K562 (cell line): Measurements from ENCODE around the gene ACER3. TPM values are rescaled to one million over a fixed set of nuclear protein-coding genes. Genes with fewer than 3 reads are reported as not detected.

ENCODE experiments used
- ATAC-seq: fragments of 200-7000 bp; cut with Tn5 transposase; 3 replicates; pipeline ENCODE4 v1.9.1; 2020; ENCODE audit warnings: moderate library complexity
- BruUV-seq: library from RNA; stranded (reverse); fragments of 400-500 nt; replicated peaks from 2 replicates; lab custom pipeline; 2021; lab: Mats Ljungman, UMichigan
- CTCF ChIA-PET: fragments of 300-600 bp; formaldehyde crosslinking; extraction: SDS; loops from one replicate; lab custom pipeline; 2021; ENCODE audit warnings: low intra/inter-chr PET ratio; lab: Yijun Ruan, JAX
- POLR2A ChIA-PET: fragments of 300-600, 350-650 bp; sonication (Branson Sonifier 250); formaldehyde crosslinking; extraction: SDS; loops from one replicate; lab custom pipeline; 2021; ENCODE audit warnings: antibody characterized with exemption, inconsistent platforms; lab: Yijun Ruan, JAX
- DNase-seq, 4 experiments: peaks; one replicate each; pipeline versions ENCODE4 v3.0.0 to v3.0.0-alpha.2; 2011 to 2018; ENCODE audit warnings: low spot score in 3 of 4, mixed read lengths in 3 of 4; ENCODE audit errors: extremely low read depth in 1 of 4
- FAIRE-seq: peaks from 2 replicates; lab custom pipeline; 2011; peaks lifted over from hg19 to GRCh38; lab: Jason Lieb, UNC
- H2AFZ ChIP-seq: 2 replicates; pipeline ENCODE4 v1.6.0; 2011; ENCODE audit warnings: low read depth, low read length, control low read depth, inconsistent platforms
- H3K27ac ChIP-seq: fragments of 200-600 bp; 3 replicates; pipeline ENCODE4 v1.8.0; 2011; ENCODE audit warnings: low read depth, mild to moderate bottlenecking, control low read depth, inconsistent platforms, low read length, moderate library complexity, mixed read lengths; ENCODE audit errors: extremely low read depth
- H3K27me3 ChIP-seq, 2 experiments: fragments of 300-600 bp in 1 of 2; 2 replicates in 1 of 2; 3 replicates in 1 of 2; pipeline versions ENCODE4 v1.6.0 to v1.8.0; 2011; ENCODE audit warnings: inconsistent platforms in 2 of 2, low read length in 2 of 2, mild to moderate bottlenecking in 1 of 2, mixed read lengths in 1 of 2, moderate library complexity in 1 of 2; ENCODE audit not compliant: control insufficient read depth in 2 of 2, insufficient read depth in 2 of 2
- H3K36me3 ChIP-seq: fragments of 300-600 bp; 3 replicates; pipeline ENCODE4 v1.8.0; 2011; ENCODE audit warnings: mild to moderate bottlenecking, low read length, inconsistent platforms; ENCODE audit not compliant: control insufficient read depth, insufficient read depth
- H3K4me1 ChIP-seq, 2 experiments: fragments of 200-600 bp in 1 of 2; replicated peaks in 1 of 2; 2 replicates in 1 of 2; 3 replicates in 1 of 2; pipeline versions ENCODE4 v1.5.1 to v1.8.0; 2011; ENCODE audit warnings: inconsistent platforms in 2 of 2, low read length in 2 of 2, mild to moderate bottlenecking in 1 of 2, mixed read lengths in 1 of 2, moderate library complexity in 1 of 2; ENCODE audit not compliant: control insufficient read depth in 2 of 2, insufficient read depth in 2 of 2
- H3K4me2 ChIP-seq: 2 replicates; pipeline ENCODE4 v1.6.1; 2011; ENCODE audit warnings: low read length, control low read depth, inconsistent platforms, mixed read lengths; ENCODE audit not compliant: insufficient read depth
- H3K4me3 ChIP-seq: fragments of 200-600 bp; sonication (generic), shearing (Covaris generic); 2 replicates; pipeline ENCODE4 v1.5.1; 2016; ENCODE audit warnings: control low read depth, inconsistent platforms
- H3K79me2 ChIP-seq: fragments of 200-600 bp; 3 replicates; pipeline ENCODE4 v1.8.0; 2011; ENCODE audit warnings: low read length, inconsistent platforms; ENCODE audit not compliant: control insufficient read depth, insufficient read depth
- H3K9ac ChIP-seq, 2 experiments: 2 replicates each; pipeline versions ENCODE4 v1.6.0 to v1.6.1; 2011; ENCODE audit warnings: low read depth in 2 of 2, low read length in 2 of 2, control low read depth in 1 of 2, inconsistent platforms in 1 of 2, mild to moderate bottlenecking in 1 of 2, mixed read lengths in 1 of 2; ENCODE audit not compliant: insufficient read depth in 1 of 2
- H3K9me1 ChIP-seq: one replicate; pipeline ENCODE4 v1.6.0; 2011; ENCODE audit warnings: inconsistent platforms, mild to moderate bottlenecking, low read length, moderate library complexity; ENCODE audit not compliant: control insufficient read depth, insufficient read depth
- H3K9me3 ChIP-seq: replicated peaks from 2 replicates; pipeline ENCODE4 v1.5.1; 2011; ENCODE audit warnings: low read depth, low read length, inconsistent platforms; ENCODE audit not compliant: control insufficient read depth, insufficient read depth
- H4K20me1 ChIP-seq: replicated peaks from 2 replicates; pipeline ENCODE4 v1.6.1; 2011; ENCODE audit warnings: low read length, inconsistent platforms, mixed read lengths; ENCODE audit not compliant: control insufficient read depth, insufficient read depth
- C11orf30 ChIP-seq: fragments of 450-650 bp; IDR thresholded peaks from 2 replicates; pipeline ENCODE4 v1.6.1; 2016; ENCODE audit warnings: low read depth, mild to moderate bottlenecking
- KAT2B ChIP-seq: IDR thresholded peaks from one replicate; pipeline ENCODE4 v1.6.1; 2012; ENCODE audit warnings: low read depth, mild to moderate bottlenecking, control low read depth, inconsistent platforms, low read length, moderate library complexity
- LARP7 ChIP-seq: fragments of 450-650 bp; IDR thresholded peaks from 2 replicates; pipeline ENCODE4 v1.6.1; 2016
- SMARCA5 ChIP-seq: fragments of 450-650 bp; IDR thresholded peaks from 2 replicates; pipeline ENCODE4 v1.6.1; 2016
- SMC3 ChIP-seq: conservative IDR thresholded peaks from 2 replicates; pipeline ENCODE4 v1.6.1; 2011; ENCODE audit warnings: low read depth, low read length, improper control_type of control experiment; ENCODE audit not compliant: insufficient read depth
- ZC3H8 ChIP-seq: fragments of 450-650 bp; IDR thresholded peaks from 2 replicates; pipeline ENCODE4 v1.6.1; 2017
- ZMIZ1 ChIP-seq, 2 experiments: fragments of 150-350 bp in 1 of 2; IDR thresholded peaks; 2 replicates each; pipeline ENCODE4 v1.6.1; 2012 to 2016; ENCODE audit warnings: low read depth in 2 of 2, low read length in 2 of 2, mild to moderate bottlenecking in 1 of 2, moderate library complexity in 1 of 2
- ZNF174 ChIP-seq: fragments of 250-450 bp; sonication (Bioruptor Pico); IDR thresholded peaks from 2 replicates; pipeline ENCODE4 v1.4.0; 2020; ENCODE audit warnings: mild to moderate bottlenecking
- ZNF282 ChIP-seq: sonication (generic); formaldehyde crosslinking; IDR thresholded peaks from 2 replicates; pipeline ENCODE4 v1.8.1; 2023; ENCODE audit warnings: missing genetic modification reagents
- WGBS: fragments of 100-300 bp; shearing (Covaris generic); methylation state at CpG from one replicate; pipeline ENCODE4 v1.1.6; 2016; ENCODE audit warnings: low coverage, mixed read lengths; ENCODE audit not compliant: insufficient coverage; ENCODE audit errors: missing lambda C conversion rate; 5-methylcytosine and 5-hydroxymethylcytosine counted together
- in situ Hi-C: fragments of 300-500 bp; cut with MboI; formaldehyde crosslinking; loops from 4 replicates; pipeline ENCODE4 v1.15.0; 2018; ENCODE audit warnings: inconsistent platforms, mixed read lengths
- intact Hi-C: fragments of 100-400 bp; cut with micrococcal nuclease; formaldehyde crosslinking; loops from 2 replicates; pipeline ENCODE4 v1.14.2; 2022
- polyA plus RNA-seq, 8 experiments: library from polyadenylated mRNA; depleted of rRNA in 4 of 8; stranded (reverse) in 5 of 8; unstranded in 3 of 8; fragments of >200 nt; fragmentation: Nextera tagmentation in 2 of 8; fragmentation: Illumina TruSeq in 1 of 8; extraction: Ambion mirVana in 2 of 8; extraction: Trizol in 1 of 8; gene quantifications; 2 replicates each; pipeline versions ENCODE4 v1.2.1 to v1.2.3, GENCODE V29; 2011 to 2014; ENCODE audit warnings: inconsistent platforms in 1 of 8, missing spikeins in 1 of 8
- total RNA-seq, 7 experiments: library from RNA; depleted of rRNA in 6 of 7; stranded (reverse); fragments of >200 nt in 6 of 7; fragmentation: Illumina TruSeq in 2 of 7; extraction: Trizol in 2 of 7; gene quantifications; 2 replicates each; pipeline versions ENCODE4 v1.2.1 to v1.2.3, GENCODE V29; 2011 to 2021; ENCODE audit warnings: low replicate concordance in 1 of 7
- TF ChIP-seq, protein P1 (sequence below): sonication (generic); formaldehyde crosslinking; IDR thresholded peaks from 2 replicates; pipeline ENCODE4 v1.8.0; 2022; ENCODE audit warnings: missing genetic modification reagents, mild to moderate bottlenecking, moderate library complexity, borderline replicate concordance
- TF ChIP-seq, protein P2 (sequence below): fragments of 250-450 bp; sonication (Bioruptor Pico); IDR thresholded peaks from 2 replicates; pipeline ENCODE4 v1.9.0; 2021; ENCODE audit warnings: mild to moderate bottlenecking

Gene ACER3
- total and polyA plus RNA-seq, 9 of the 15 experiments (the other 6 are each of a cell fraction or from before 2014, with no cell fraction given), result 2.0 to 23.8 (median 9.5) TPM

DNA sequence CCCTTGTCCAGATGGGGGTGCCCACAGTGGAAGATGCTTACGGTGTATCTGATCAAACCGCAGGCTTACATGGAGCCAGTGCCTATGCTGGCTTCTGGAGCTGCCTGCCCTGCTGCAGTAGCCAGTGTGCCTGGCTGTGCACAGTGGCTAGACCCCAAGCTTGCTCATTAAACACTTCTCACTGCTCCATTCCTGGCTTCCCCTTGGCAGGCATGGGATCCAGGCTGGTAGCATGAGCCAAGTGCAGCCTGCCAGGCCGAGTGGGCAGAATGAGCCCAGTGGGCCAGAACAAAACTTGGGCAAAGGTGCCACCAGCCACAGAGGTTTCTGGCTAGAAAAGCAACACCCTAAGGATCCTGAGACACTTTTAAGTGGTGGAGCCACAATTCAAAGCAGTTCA is 118.1 kb downstream of the ACER3 start:
- 58% methylated on average over 2 of the region's 3 CpGs for WGBS
- Histone ChIP-seq H2AFZ (no peak overlapping the region), H3K4me2 (no peak overlapping the region), H3K36me3 (no peaks in the 10 kb centered on the region), H3K79me2 (no peaks in the 10 kb centered on the region), H3K9me1 (no peaks in the 10 kb centered on the region)
- in situ Hi-C loops, result no loop called here
- CTCF ChIA-PET, result no interaction called here
- no TSS peak for BruUV-seq
- no peak for FAIRE-seq
- ATAC-seq, result no peak
- TF ChIP-seq, protein P1, sequence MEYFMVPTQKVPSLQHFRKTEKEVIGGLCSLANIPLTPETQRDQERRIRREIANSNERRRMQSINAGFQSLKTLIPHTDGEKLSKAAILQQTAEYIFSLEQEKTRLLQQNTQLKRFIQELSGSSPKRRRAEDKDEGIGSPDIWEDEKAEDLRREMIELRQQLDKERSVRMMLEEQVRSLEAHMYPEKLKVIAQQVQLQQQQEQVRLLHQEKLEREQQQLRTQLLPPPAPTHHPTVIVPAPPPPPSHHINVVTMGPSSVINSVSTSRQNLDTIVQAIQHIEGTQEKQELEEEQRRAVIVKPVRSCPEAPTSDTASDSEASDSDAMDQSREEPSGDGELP, result no peak
- TF ChIP-seq SMARCA5, result no peak
- TF ChIP-seq ZMIZ1 (IDR thresholded peaks at IDR 0.05; ENCODE audit: low read depth in 2 of 2, low read length in 2 of 2), result no peak
- TF ChIP-seq, protein P2, sequence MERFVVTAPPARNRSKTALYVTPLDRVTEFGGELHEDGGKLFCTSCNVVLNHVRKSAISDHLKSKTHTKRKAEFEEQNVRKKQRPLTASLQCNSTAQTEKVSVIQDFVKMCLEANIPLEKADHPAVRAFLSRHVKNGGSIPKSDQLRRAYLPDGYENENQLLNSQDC (CRISPR knock-in tag), result no peak
- TF ChIP-seq KAT2B, result no peak
- TF ChIP-seq ZNF282 (CRISPR knock-in tag), result no peak
- TF ChIP-seq ZC3H8, result no peak
- TF ChIP-seq SMC3, result no peak
- TF ChIP-seq ZNF174 (CRISPR knock-in tag), result no peak
- no peak for TF ChIP-seq C11orf30
- no peak for TF ChIP-seq LARP7
- TF ChIP-seq, all 486 proteins: peak for 0
- Histone ChIP-seq H3K9ac (no peak overlapping the region), H3K27ac (no peak overlapping the region), H3K9me3 (no peaks in the 10 kb centered on the region), H4K20me1 (no peaks in the 10 kb centered on the region), H3K4me1 (no peaks in the 10 kb centered on the region; a peak in 1 of 5 replicates), H3K4me3 (no peak overlapping the region), H3K27me3 (no peaks in the 10 kb centered on the region)
- intact Hi-C loops, result no loop called here
- DNase-seq, result no peak
- POLR2A ChIA-PET, result interaction anchor here (0.7 kb wide), 2 partner anchors 16 to 26 kb away, joined by 3 to 4 read pairs; no protein-coding TSS in a partner anchor
